Subcutaneous adipose tissue (tissue), 4 donors: ENCODE data around the gene THOC7. TPM values are rescaled to one million over a fixed set of nuclear protein-coding genes. Genes with fewer than 3 reads are reported as not detected.

Experiments used
- CTCF ChIP-seq: fragments of 450-650 bp; IDR thresholded peaks from one replicate; pipeline ENCODE4 v1.5.1; 2016; ENCODE audit warnings: low read depth, mild to moderate bottlenecking, control low read depth, antibody characterized with exemption, moderate library complexity
- total RNA-seq, 4 donors: library from RNA; depleted of rRNA; stranded (reverse); fragments of >200 nt; gene quantifications; one replicate each; pipeline ENCODE4 v1.1.0, GENCODE V29; 2016

Gene THOC7
- total RNA-seq, 4 donors from 2014 or later: 32.0 to 113 (median 49.6) TPM

- no peak for TF ChIP-seq CTCF
Observed at GRCh38 chr3:63909431-63909830, 45.8 kb upstream of the THOC7 start.

DNA sequence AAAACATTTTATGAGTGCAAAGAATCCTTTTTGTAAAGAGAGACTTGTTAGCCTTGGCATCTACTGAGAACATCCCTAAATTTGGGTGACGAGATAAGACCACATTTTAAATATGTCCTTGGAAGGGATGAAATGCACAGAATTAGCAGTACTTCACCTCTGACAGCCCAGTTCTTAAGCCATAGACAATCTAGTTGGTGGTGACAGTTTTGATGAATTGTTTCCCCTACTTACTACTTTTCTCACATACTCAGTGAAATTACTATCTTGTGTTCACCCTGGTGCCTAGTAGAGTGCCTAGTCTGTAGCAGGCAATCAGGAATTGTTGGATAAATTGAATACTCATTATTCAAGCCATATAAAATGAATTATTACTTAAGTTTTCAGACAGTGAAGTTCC is 45.2 kb upstream of the THOC7 start:
- no peak for TF ChIP-seq CTCF

- TF ChIP-seq CTCF: no peak
Observed at GRCh38 chr3:63908081-63908736, 44.6 kb upstream of the THOC7 start.

- no peak for TF ChIP-seq CTCF
Observed at GRCh38 chr3:63905731-63906620, 42.4 kb upstream of the THOC7 start.

- no peak for TF ChIP-seq CTCF
Observed at GRCh38 chr3:63900459-63900858, 36.9 kb upstream of the THOC7 start.

GRCh38 chr3:63900010-63900409 is 36.4 kb upstream of the THOC7 start:
- TF ChIP-seq CTCF: no peak

DNA sequence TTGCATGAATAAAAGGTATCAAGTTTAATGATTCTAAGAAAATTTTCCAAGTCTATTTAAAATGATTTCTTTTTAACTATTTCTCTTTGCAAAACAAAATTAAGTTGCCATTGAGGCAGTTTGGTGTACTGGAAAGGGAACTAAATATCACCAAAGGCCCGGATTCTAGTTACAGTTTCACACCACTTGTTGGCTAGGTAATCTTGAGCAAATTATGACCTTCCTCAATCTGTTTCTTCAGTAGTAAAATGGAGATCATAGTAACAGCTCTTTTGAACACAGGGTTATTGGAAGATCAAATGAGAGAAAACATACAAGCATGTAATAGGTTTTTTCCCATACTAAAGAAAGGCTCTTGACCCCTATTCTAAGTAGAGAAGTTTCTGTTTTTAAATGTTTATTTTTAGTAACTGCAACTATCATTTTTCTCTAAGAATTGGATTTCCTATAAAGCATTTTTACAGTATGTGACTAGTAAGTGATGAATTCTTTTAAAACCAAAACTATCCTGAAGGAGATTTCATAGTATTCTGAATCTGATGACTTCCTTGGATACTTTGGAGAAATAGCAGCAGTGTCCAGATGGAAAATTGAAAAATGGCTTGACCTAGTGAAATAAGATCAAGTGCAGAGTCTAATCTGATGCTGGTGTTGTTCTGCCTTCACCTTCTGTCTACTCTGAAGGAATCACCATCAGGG is 32.9 kb upstream of the THOC7 start:
- no peak for TF ChIP-seq CTCF
